ENCODE data around the gene ENHO.
"Not testable (repeated sequence)": the region's sequence is repeated elsewhere in the genome, so short reads cannot be mapped to it uniquely, and the experiment has no call there.

ENHO gene

GRCh38 chr9:34532041-34532440 lies 9.3 kb upstream of the ENHO start:
- in situ Hi-C loops (cut with HindIII; ENCODE audit: low sequenced_read_pairs): not testable (repeated sequence)

- in situ Hi-C loops (cut with HindIII; ENCODE audit: low sequenced_read_pairs): no loop called here
Observed at GRCh38 chr9:34526026-34526425, 3.2 kb upstream of the ENHO start.

- in situ Hi-C loops (cut with HindIII; ENCODE audit: low sequenced_read_pairs): no loop called here
Observed at GRCh38 chr9:34524349-34524748, 1.6 kb upstream of the ENHO start.

- in situ Hi-C loops (cut with HindIII; ENCODE audit: low sequenced_read_pairs): no loop called here
Observed at GRCh38 chr9:34522091-34522887, 501 bp downstream of the ENHO start.

- in situ Hi-C loops (cut with HindIII; ENCODE audit: low sequenced_read_pairs): no loop called here
Observed at GRCh38 chr9:34521406-34522045, 1.3 kb downstream of the ENHO start.

GRCh38 chr9:34520505-34521385 lies 2.0 kb downstream of the ENHO start:
- in situ Hi-C loops (cut with HindIII; ENCODE audit: low sequenced_read_pairs): no loop called here

GRCh38 chr9:34520096-34520495 lies 2.7 kb downstream of the ENHO start:
- in situ Hi-C loops (cut with HindIII; ENCODE audit: low sequenced_read_pairs): no loop called here

GRCh38 chr9:34519321-34520020 lies 3.3 kb downstream of the ENHO start:
- in situ Hi-C loops (cut with HindIII; ENCODE audit: low sequenced_read_pairs): no loop called here

- in situ Hi-C loops (cut with HindIII; ENCODE audit: low sequenced_read_pairs): no loop called here
Observed at GRCh38 chr9:34518896-34519295, 3.9 kb downstream of the ENHO start.

GRCh38 chr9:34518110-34518616 lies 4.6 kb downstream of the ENHO start:
- in situ Hi-C loops (cut with HindIII; ENCODE audit: low sequenced_read_pairs): no loop called here

GRCh38 chr9:34517185-34517584 lies 5.6 kb downstream of the ENHO start:
- in situ Hi-C loops (cut with HindIII; ENCODE audit: low sequenced_read_pairs): no loop called here

GRCh38 chr9:34515959-34516358 lies 6.8 kb downstream of the ENHO start:
- in situ Hi-C loops (cut with HindIII; ENCODE audit: low sequenced_read_pairs): no loop called here

- in situ Hi-C loops (cut with HindIII; ENCODE audit: low sequenced_read_pairs): loop anchor here (5.0 kb wide), 2 partner anchors 53 to 67 kb away; no protein-coding TSS in a partner anchor
Observed at GRCh38 chr9:34514816-34515215, 8.0 kb downstream of the ENHO start.

- in situ Hi-C loops (cut with HindIII; ENCODE audit: low sequenced_read_pairs): loop anchor here (5.0 kb wide), 2 partner anchors 52 to 68 kb away; no protein-coding TSS in a partner anchor
Observed at GRCh38 chr9:34514401-34514800, 8.4 kb downstream of the ENHO start.

GRCh38 chr9:34513567-34514214 lies 9.1 kb downstream of the ENHO start:
- in situ Hi-C loops (cut with HindIII; ENCODE audit: low sequenced_read_pairs): loop anchor here (5.0 kb wide), 2 partner anchors 51 to 69 kb away; no protein-coding TSS in a partner anchor

GRCh38 chr9:34512131-34513078 lies 10.4 kb downstream of the ENHO start:
- in situ Hi-C loops (cut with HindIII; ENCODE audit: low sequenced_read_pairs): loop anchor here (5.0 kb wide), 2 partner anchors 50 to 70 kb away; no protein-coding TSS in a partner anchor

- in situ Hi-C loops (cut with HindIII; ENCODE audit: low sequenced_read_pairs): loop anchor here (5.0 kb wide), 2 partner anchors 48 to 72 kb away; no protein-coding TSS in a partner anchor
Observed at GRCh38 chr9:34510497-34511468, 12.0 kb downstream of the ENHO start.

Measured in endothelial cell of hepatic sinusoid (primary cell).